GM13977 (cell line): ENCODE results near the gene HBD.

Experiments used
- DNase-seq: peaks from one replicate; pipeline ENCODE4 v3.0.0; 2012; ENCODE audit warnings: low spot score
- in situ Hi-C: fragments of 300-500 bp; cut with MboI; formaldehyde crosslinking; loops from one replicate; pipeline ENCODE4 v1.12.0; 2022; ENCODE audit warnings: low sequenced_read_pairs, low pct_unique_long_range_greater_than_20kb, mixed read lengths, inconsistent platforms; ENCODE audit not compliant: unreplicated experiment
- TF ChIP-seq, protein P1 (sequence below): IDR thresholded peaks from 2 replicates; pipeline ENCODE4 v1.5.1; 2012; ENCODE audit warnings: mild to moderate bottlenecking, control low read depth; ENCODE audit not compliant: insufficient read depth; ENCODE audit errors: extremely low read depth, missing control alignments

Gene HBD

DNA sequence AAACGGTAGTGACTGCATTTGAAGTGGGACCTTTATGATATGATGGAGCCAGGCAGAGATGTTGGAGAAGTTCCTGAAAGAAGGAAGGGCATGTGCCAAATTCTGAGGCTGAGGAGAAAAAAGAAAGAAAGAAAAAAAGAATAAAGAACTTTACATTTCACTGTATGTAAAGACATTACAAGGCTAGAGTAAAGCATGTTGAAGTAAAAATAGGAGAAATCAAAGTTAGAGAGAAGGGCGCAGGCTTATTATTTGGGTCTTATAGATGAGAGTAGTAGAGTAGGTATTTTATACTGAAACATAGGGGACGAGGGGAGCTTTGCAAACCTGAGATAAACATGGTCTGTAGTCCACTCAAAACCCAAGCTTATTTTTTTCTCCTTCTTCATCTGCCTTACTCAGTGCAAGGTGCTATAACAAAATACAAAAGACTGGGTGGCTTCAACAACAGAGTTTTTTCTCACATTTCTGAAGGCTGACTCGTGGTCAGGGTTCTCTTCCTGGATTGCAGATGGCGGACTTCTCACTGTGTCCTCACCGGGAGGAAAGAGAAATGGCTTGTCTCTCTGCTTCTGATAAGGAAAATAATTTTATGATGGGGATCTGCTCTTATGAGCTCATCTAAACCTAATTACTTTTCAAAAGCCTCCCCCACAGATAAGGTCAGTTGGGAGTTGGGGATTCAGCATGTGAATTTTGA is 12.6 kb upstream of the HBD start:
- in situ Hi-C loops = no loop called here
- no peak for DNase-seq
- TF ChIP-seq, protein P1, sequence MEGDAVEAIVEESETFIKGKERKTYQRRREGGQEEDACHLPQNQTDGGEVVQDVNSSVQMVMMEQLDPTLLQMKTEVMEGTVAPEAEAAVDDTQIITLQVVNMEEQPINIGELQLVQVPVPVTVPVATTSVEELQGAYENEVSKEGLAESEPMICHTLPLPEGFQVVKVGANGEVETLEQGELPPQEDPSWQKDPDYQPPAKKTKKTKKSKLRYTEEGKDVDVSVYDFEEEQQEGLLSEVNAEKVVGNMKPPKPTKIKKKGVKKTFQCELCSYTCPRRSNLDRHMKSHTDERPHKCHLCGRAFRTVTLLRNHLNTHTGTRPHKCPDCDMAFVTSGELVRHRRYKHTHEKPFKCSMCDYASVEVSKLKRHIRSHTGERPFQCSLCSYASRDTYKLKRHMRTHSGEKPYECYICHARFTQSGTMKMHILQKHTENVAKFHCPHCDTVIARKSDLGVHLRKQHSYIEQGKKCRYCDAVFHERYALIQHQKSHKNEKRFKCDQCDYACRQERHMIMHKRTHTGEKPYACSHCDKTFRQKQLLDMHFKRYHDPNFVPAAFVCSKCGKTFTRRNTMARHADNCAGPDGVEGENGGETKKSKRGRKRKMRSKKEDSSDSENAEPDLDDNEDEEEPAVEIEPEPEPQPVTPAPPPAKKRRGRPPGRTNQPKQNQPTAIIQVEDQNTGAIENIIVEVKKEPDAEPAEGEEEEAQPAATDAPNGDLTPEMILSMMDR = no peak

DNA sequence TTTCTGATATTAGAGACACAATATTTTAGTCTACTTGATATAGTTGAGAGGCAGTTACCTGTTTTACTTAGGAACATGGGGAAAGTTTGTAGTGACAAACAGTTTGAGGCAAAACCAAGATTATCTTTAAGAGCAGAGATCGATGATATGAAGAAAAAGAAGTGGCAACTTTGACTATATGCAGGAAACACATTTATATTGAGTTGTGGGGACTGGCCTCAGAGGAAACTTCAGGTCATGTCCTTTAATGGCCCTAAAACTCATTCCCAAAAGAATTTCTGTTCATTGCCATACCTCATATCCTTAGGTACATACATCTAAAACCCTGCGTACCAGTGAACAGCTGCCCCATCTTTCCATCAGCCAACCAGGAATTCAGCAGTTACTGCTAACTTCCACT is 10.9 kb upstream of the HBD start:
- TF ChIP-seq, protein P1 = no peak
- no peak for DNase-seq
- in situ Hi-C loops = no loop called here

DNA sequence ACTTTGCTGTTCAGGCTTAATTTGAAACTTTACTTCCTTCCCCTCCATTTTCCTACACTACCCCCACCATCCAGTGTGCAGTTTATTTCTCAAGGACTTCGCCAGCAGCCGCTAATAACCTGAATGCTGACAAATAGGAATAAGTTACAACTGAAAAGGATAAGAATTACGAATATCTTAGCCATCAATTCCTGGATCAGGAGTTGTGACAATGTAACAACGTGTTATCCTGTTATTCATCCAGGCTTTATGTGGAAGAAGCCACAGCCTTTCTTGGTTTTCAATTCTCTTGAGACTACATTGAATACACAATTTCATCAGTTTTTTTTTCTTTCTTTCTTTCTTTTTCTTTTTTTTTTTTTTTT is 9.5 kb upstream of the HBD start:
- TF ChIP-seq, protein P1 = no peak
- in situ Hi-C loops = no loop called here
- DNase-seq = no peak

DNA sequence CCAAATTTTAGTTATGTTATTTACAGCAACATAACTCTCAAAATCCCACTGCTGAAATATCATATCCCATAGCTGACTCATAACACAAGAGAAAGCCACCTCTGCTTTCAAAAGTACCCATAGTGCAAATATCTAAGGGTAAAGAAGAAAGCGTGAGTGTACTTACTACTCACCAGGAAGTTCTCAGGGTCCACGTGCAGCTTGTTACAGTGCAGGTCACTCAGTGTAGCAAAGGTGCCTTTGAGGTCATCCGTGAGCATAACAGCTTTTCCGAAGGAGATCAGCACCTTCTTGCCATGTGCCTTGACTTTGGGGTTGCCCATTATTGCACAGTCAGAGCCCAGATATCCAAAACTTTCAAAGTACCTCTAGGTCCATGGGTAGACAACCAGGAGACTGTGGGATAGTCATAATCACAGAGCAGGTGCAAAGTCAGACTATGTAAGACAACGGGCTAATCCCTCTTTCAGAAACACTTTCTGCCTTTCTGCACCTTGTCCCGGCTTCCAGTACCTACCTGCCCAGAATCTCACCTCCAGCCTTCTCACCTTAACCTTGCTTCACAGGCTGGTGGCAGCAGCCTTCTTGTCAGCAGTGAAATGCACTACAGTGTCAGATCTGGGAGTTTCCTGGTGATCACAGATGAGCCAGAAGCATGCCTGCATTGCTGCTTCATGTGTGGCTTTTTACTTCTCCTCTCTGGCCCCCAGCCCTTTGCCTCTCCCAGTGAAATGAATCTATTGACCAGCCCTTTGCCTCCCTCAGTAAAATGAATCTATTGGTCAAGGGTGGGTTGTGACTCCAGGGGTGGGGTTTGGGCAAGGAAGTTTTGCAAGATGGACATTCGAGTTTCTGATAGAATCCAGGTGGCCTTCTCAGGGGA is 8.9 kb upstream of the HBD start:
- DNase-seq = no peak
- TF ChIP-seq, protein P1 = no peak

GRCh38 chr11:5242208-5242607 is 7.9 kb upstream of the HBD start:
- no peak for DNase-seq
- TF ChIP-seq, protein P1 = no peak
- in situ Hi-C loops = no loop called here

More for the DNA sequence above, 8.9 kb upstream of the HBD start:
- in situ Hi-C loops = no loop called here

DNA sequence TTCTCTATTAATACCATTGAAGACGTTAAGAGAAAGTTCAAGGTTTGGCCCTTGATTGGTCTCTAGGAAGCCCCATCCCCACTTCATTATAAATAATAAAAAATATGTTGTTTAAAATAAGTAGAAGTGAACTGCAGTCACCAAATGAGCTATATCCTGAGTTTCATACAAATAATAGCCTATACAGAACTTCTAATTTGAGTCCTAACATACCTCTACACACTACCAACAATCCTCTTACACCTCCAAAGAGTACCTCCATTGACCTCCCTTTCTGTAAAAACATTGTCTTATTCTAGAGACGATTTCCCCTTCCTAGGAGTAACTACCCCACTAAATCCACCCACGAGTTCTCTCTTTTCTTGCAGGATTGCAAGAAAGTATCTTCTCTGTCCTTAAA is 7.2 kb upstream of the HBD start:
- TF ChIP-seq, protein P1 = no peak
- in situ Hi-C loops = no loop called here
- no peak for DNase-seq
